ENCODE results near the gene SRC. TPM values are rescaled to one million over a fixed set of nuclear protein-coding genes. Genes with fewer than 3 reads are reported as not detected.

Gene SRC
- total and polyA plus RNA-seq, 2 donors (not counting 3 experiments of a cell fraction or from before 2014, with no cell fraction given) = 22.6 to 29.4 TPM

DNA sequence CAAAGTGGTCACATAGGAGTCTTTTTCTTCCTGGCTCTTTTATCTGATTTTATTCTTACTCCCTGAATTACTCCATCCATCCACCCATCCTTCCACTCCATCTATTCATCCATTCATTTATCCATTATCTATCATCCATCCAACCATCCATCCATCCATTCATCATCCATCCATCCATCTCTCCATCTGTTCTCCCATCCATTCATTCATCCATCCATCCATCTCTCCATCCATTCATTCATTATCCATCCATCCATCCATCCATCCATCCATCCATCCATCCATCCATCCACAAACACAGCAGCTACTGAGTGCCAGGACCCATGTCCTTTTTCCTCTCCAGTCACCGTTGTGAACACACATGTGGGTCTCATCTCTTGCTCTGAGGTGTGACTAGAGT is 96.6 kb downstream of the SRC start:
- BruUV-seq (replicated peaks) = no TSS peak
- FAIRE-seq = no peak
- Histone ChIP-seq H3K9ac (replicated peaks; ENCODE audit: extremely low read depth, insufficient read depth, low read length) (no peak overlapping the region), H3K36me3 (ENCODE audit: control insufficient read depth in 2 of 2, extremely low read depth in 1 of 2, insufficient read depth in 2 of 2, low read length in 2 of 2) (no peaks in the 10 kb centered on the region), H3K4me2 (ENCODE audit: insufficient read depth, low read length) (no peak overlapping the region), H3K9me1 (replicated peaks; ENCODE audit: control insufficient read depth, extremely low read depth, insufficient read depth, low read length) (no peaks in the 10 kb centered on the region), H3K27ac (ENCODE audit: insufficient read depth, low read depth, low read length) (no peak overlapping the region), H3K4me1 (ENCODE audit: control insufficient read depth, extremely low read depth, insufficient read depth, low read length) (no peaks in the 10 kb centered on the region), H4K20me1 (replicated peaks; ENCODE audit: control insufficient read depth, extremely low read depth, insufficient read depth, low read length) (no peaks in the 10 kb centered on the region), H3K79me2 (ENCODE audit: control insufficient read depth, insufficient read depth, low read length) (no peaks in the 10 kb centered on the region), H3K9me3 (replicated peaks; ENCODE audit: control insufficient read depth, insufficient read depth, low read length) (no peaks in the 10 kb centered on the region), H3K4me3 (replicated peaks in 1 of 3; ENCODE audit: insufficient read depth in 1 of 3, low read depth in 1 of 3, low read length in 3 of 3) (no peak overlapping the region), H2AFZ (ENCODE audit: low read depth, low read length) (no peak overlapping the region), H3K27me3 (ENCODE audit: control insufficient read depth in 2 of 2, insufficient read depth in 2 of 2, low read length in 2 of 2) (no peaks in the 10 kb centered on the region)
- intact Hi-C loops (cut with micrococcal nuclease) (no loop called here), dilution Hi-C loops (cut with MboI; ENCODE audit: extremely low pct_ligation_motif_present, low sequenced_read_pairs) (no loop called here)
- DNase-seq (ENCODE audit: low read depth, low spot score) = no peak
- no peak for TF ChIP-seq POLR2AphosphoS5 (IDR thresholded peaks at IDR 0.05; ENCODE audit: insufficient read depth, low read depth, low read length)
- TF ChIP-seq GATA2 (IDR thresholded peaks at IDR 0.05; ENCODE audit: insufficient read depth, insufficient read length, low read depth, low read length) = no peak
- no peak for TF ChIP-seq POLR2A (IDR thresholded peaks at IDR 0.05; ENCODE audit: low read depth, low read length)
- TF ChIP-seq MAX (IDR thresholded peaks at IDR 0.05; ENCODE audit: insufficient read depth, insufficient read length) = no peak
- no peak for TF ChIP-seq MYC (IDR thresholded peaks at IDR 0.05; ENCODE audit: low read depth, low read length)
- TF ChIP-seq JUN (IDR thresholded peaks at IDR 0.05; ENCODE audit: borderline replicate concordance, insufficient read depth, insufficient read length, low read depth) = no peak
- no peak for TF ChIP-seq EZH2 (IDR thresholded peaks at IDR 0.05; ENCODE audit: borderline replicate concordance, low read depth, low read length, severe bottlenecking)
- no peak for TF ChIP-seq FOS (IDR thresholded peaks at IDR 0.05; ENCODE audit: borderline replicate concordance, insufficient read depth, low read length)
- no peak for TF ChIP-seq CTCF (IDR thresholded peaks at IDR 0.05; ENCODE audit: extremely low read depth in 1 of 2, insufficient read depth in 1 of 2, low read depth in 1 of 2, low read length in 2 of 2)
- ChIA-PET POLR2A (no interaction called here), CTCF (no interaction called here)

Measured in endothelial cell of umbilical vein (primary cell).